ENCODE data around the gene SLC29A2.

SLC29A2 gene

DNA sequence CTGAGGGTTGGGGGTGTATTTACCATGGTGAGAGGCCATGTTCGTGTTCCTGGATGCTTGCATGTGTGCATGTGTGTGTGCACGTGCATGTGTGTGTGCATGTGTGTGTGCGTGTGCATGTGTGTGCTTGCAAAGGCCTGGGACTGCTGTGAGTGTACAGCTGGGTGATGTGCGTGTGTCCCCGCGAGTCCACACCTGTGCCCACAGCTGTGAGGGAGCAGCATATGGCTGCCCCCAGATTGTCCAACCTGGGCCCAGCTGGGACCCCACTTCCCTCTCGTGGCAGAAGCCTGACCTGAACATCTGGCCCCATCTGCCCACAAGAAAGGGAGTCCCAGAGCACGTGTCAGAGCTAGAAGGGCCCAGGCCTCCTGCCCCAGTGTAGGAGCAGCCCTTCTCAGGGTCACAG, 46.3 kb downstream of the SLC29A2 start (continued):
- TF ChIP-seq, protein P1, sequence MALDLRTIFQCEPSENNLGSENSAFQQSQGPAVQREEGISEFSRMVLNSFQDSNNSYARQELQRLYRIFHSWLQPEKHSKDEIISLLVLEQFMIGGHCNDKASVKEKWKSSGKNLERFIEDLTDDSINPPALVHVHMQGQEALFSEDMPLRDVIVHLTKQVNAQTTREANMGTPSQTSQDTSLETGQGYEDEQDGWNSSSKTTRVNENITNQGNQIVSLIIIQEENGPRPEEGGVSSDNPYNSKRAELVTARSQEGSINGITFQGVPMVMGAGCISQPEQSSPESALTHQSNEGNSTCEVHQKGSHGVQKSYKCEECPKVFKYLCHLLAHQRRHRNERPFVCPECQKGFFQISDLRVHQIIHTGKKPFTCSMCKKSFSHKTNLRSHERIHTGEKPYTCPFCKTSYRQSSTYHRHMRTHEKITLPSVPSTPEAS (tag by site-specific recombination; IDR thresholded peaks at IDR 0.05) = peak; percentile 84
- TF ChIP-seq ZSCAN23 (tag by site-specific recombination; IDR thresholded peaks at IDR 0.05) = no peak
- no peak for TF ChIP-seq ZFP41 (tag by site-specific recombination; IDR thresholded peaks at IDR 0.05; ENCODE audit: borderline replicate concordance)
- TF ChIP-seq, protein P2, sequence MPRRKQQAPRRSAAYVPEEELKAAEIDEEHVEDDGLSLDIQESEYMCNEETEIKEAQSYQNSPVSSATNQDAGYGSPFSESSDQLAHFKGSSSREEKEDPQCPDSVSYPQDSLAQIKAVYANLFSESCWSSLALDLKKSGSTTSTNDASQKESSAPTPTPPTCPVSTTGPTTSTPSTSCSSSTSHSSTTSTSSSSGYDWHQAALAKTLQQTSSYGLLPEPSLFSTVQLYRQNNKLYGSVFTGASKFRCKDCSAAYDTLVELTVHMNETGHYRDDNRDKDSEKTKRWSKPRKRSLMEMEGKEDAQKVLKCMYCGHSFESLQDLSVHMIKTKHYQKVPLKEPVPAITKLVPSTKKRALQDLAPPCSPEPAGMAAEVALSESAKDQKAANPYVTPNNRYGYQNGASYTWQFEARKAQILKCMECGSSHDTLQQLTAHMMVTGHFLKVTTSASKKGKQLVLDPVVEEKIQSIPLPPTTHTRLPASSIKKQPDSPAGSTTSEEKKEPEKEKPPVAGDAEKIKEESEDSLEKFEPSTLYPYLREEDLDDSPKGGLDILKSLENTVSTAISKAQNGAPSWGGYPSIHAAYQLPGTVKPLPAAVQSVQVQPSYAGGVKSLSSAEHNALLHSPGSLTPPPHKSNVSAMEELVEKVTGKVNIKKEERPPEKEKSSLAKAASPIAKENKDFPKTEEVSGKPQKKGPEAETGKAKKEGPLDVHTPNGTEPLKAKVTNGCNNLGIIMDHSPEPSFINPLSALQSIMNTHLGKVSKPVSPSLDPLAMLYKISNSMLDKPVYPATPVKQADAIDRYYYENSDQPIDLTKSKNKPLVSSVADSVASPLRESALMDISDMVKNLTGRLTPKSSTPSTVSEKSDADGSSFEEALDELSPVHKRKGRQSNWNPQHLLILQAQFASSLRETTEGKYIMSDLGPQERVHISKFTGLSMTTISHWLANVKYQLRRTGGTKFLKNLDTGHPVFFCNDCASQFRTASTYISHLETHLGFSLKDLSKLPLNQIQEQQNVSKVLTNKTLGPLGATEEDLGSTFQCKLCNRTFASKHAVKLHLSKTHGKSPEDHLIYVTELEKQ (tag by site-specific recombination; IDR thresholded peaks at IDR 0.05; ENCODE audit: borderline replicate concordance) = no peak
- no peak for TF ChIP-seq ZNF324 (tag by site-specific recombination; IDR thresholded peaks at IDR 0.05)

DNA sequence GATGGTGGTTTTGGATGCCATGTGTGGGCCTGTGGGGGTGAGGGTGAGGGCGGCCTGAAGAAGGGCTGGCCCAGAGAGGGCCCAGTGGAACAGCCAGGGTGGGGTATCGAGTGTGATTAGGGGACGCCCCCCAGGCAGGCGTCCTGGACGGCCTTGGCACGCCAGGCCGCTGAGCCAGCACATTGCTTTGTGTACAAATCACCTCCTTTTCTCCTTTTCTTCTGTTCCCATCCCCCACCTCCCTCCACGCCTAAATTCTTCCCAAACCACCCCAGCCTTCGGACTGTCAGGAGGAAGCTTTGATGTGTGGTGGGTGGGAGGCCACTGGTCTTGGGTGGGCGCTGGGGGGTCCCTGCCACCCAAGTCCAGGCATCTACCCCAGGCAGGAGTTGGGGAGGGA, 46.9 kb downstream of the SLC29A2 start:
- POLR2A ChIA-PET = no interaction called here
- Histone ChIP-seq H3K9me3 (ENCODE audit: control insufficient read depth, insufficient read depth, low read depth, low read length) (no peaks in the 10 kb centered on the region), H3K4me3 (ENCODE audit: low read depth, low read length) (no peak overlapping the region), H3K36me3 (ENCODE audit: control insufficient read depth in 2 of 2, insufficient read depth in 1 of 2, low read length in 2 of 2) (no peaks in the 10 kb centered on the region), H3K4me1 (ENCODE audit: control insufficient read depth, insufficient read depth, low read length) (no peaks in the 10 kb centered on the region), H3K27ac (ENCODE audit: extremely low read depth, low read depth, low read length) (no peak overlapping the region)
- CTCF ChIA-PET = interaction anchor here (1.4 to 2.7 kb wide), 2 partner anchors 13 to 15 kb away, joined by 3 to 19 read pairs; no protein-coding TSS in a partner anchor
- TF ChIP-seq ZBTB8A (tag by site-specific recombination; IDR thresholded peaks at IDR 0.05) = no peak
- no peak for TF ChIP-seq ZNF660 (tag by site-specific recombination; IDR thresholded peaks at IDR 0.05)
- no peak for TF ChIP-seq ZNF335 (tag by site-specific recombination; conservative IDR thresholded peaks at IDR 0.05)
- TF ChIP-seq, protein P3, sequence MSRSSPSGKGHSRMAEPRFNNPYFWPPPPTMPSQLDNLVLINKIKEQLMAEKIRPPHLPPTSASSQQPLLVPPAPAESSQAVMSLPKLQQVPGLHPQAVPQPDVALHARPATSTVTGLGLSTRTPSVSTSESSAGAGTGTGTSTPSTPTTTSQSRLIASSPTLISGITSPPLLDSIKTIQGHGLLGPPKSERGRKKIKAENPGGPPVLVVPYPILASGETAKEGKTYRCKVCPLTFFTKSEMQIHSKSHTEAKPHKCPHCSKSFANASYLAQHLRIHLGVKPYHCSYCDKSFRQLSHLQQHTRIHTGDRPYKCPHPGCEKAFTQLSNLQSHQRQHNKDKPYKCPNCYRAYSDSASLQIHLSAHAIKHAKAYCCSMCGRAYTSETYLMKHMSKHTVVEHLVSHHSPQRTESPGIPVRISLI (tag by site-specific recombination; IDR thresholded peaks at IDR 0.05) = no peak
- TF ChIP-seq BCL11A (tag by site-specific recombination; IDR thresholded peaks at IDR 0.05; ENCODE audit: low read depth) = no peak
- TF ChIP-seq, protein P4, sequence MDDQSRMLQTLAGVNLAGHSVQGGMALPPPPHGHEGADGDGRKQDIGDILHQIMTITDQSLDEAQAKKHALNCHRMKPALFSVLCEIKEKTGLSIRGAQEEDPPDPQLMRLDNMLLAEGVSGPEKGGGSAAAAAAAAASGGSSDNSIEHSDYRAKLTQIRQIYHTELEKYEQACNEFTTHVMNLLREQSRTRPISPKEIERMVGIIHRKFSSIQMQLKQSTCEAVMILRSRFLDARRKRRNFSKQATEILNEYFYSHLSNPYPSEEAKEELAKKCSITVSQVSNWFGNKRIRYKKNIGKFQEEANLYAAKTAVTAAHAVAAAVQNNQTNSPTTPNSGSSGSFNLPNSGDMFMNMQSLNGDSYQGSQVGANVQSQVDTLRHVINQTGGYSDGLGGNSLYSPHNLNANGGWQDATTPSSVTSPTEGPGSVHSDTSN (CRISPR knock-in tag; IDR thresholded peaks at IDR 0.05) = no peak
- no peak for TF ChIP-seq ZNF19 (tag by site-specific recombination; IDR thresholded peaks at IDR 0.05; ENCODE audit: low read depth)
- no peak for TF ChIP-seq ZNF510 (tag by site-specific recombination; IDR thresholded peaks at IDR 0.05; ENCODE audit: insufficient replicate concordance)
- TF ChIP-seq, protein P5, sequence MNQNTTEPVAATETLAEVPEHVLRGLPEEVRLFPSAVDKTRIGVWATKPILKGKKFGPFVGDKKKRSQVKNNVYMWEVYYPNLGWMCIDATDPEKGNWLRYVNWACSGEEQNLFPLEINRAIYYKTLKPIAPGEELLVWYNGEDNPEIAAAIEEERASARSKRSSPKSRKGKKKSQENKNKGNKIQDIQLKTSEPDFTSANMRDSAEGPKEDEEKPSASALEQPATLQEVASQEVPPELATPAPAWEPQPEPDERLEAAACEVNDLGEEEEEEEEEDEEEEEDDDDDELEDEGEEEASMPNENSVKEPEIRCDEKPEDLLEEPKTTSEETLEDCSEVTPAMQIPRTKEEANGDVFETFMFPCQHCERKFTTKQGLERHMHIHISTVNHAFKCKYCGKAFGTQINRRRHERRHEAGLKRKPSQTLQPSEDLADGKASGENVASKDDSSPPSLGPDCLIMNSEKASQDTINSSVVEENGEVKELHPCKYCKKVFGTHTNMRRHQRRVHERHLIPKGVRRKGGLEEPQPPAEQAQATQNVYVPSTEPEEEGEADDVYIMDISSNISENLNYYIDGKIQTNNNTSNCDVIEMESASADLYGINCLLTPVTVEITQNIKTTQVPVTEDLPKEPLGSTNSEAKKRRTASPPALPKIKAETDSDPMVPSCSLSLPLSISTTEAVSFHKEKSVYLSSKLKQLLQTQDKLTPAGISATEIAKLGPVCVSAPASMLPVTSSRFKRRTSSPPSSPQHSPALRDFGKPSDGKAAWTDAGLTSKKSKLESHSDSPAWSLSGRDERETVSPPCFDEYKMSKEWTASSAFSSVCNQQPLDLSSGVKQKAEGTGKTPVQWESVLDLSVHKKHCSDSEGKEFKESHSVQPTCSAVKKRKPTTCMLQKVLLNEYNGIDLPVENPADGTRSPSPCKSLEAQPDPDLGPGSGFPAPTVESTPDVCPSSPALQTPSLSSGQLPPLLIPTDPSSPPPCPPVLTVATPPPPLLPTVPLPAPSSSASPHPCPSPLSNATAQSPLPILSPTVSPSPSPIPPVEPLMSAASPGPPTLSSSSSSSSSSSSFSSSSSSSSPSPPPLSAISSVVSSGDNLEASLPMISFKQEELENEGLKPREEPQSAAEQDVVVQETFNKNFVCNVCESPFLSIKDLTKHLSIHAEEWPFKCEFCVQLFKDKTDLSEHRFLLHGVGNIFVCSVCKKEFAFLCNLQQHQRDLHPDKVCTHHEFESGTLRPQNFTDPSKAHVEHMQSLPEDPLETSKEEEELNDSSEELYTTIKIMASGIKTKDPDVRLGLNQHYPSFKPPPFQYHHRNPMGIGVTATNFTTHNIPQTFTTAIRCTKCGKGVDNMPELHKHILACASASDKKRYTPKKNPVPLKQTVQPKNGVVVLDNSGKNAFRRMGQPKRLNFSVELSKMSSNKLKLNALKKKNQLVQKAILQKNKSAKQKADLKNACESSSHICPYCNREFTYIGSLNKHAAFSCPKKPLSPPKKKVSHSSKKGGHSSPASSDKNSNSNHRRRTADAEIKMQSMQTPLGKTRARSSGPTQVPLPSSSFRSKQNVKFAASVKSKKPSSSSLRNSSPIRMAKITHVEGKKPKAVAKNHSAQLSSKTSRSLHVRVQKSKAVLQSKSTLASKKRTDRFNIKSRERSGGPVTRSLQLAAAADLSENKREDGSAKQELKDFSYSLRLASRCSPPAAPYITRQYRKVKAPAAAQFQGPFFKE (tag by site-specific recombination; IDR thresholded peaks at IDR 0.05; ENCODE audit: borderline replicate concordance) = no peak
- TF ChIP-seq ZNF571 (tag by site-specific recombination; IDR thresholded peaks at IDR 0.05) = no peak
- TF ChIP-seq ZNF292 (tag by site-specific recombination; IDR thresholded peaks at IDR 0.05; ENCODE audit: borderline replicate concordance, low read depth) = no peak
- TF ChIP-seq ZNF560 (tag by site-specific recombination; IDR thresholded peaks at IDR 0.05; ENCODE audit: borderline replicate concordance) = no peak

Measured in HEK293 (cell line).